Parathyroid adenoma (tissue), 2 donors: Measurements from ENCODE around the gene KLF2.
A peak's percentile ranks its signal among the peaks of the same experiment; 100 is the strongest.

Experiments used
- H2AFZ ChIP-seq: fragments of 300-600 bp; sonication (generic); one replicate; pipeline ENCODE4 v1.7.0; 2017; ENCODE audit warnings: antibody characterized with exemption, mild to moderate bottlenecking
- H3K27ac ChIP-seq: fragments of 300-600 bp; sonication (generic); one replicate; pipeline ENCODE4 v1.7.0; 2017
- H3K27me3 ChIP-seq: fragments of 300-600 bp; sonication (generic); one replicate; pipeline ENCODE4 v1.7.0; 2017; ENCODE audit warnings: low read length; ENCODE audit not compliant: control insufficient read depth, insufficient read depth
- H3K36me3 ChIP-seq: fragments of 300-600 bp; sonication (generic); one replicate; pipeline ENCODE4 v1.7.0; 2017; ENCODE audit warnings: low read length; ENCODE audit not compliant: control insufficient read depth, insufficient read depth
- H3K4me1 ChIP-seq: fragments of 300-600 bp; sonication (generic); one replicate; pipeline ENCODE4 v1.7.0; 2017; ENCODE audit warnings: control low read depth
- H3K4me2 ChIP-seq: fragments of 300-600 bp; sonication (generic); one replicate; pipeline ENCODE4 v1.7.0; 2017; ENCODE audit warnings: low read length
- H3K4me3 ChIP-seq: fragments of 300-600 bp; sonication (generic); one replicate; pipeline ENCODE4 v1.7.0; 2017; ENCODE audit warnings: low read depth, low read length
- H3K79me2 ChIP-seq: fragments of 300-600 bp; sonication (generic); one replicate; pipeline ENCODE4 v1.7.0; 2017; ENCODE audit warnings: control low read depth
- H3K9ac ChIP-seq: fragments of 300-600 bp; sonication (generic); one replicate; pipeline ENCODE4 v1.7.0; 2017; ENCODE audit warnings: mild to moderate bottlenecking
- H3K9me3 ChIP-seq: fragments of 300-600 bp; sonication (generic); one replicate; pipeline ENCODE4 v1.7.0; 2017; ENCODE audit warnings: low read length; ENCODE audit not compliant: control insufficient read depth
- CTCF ChIP-seq: fragments of 300-600 bp; sonication (generic); IDR thresholded peaks from one replicate; pipeline ENCODE4 v1.7.0; 2017; ENCODE audit warnings: antibody characterized with exemption, mild to moderate bottlenecking
- donor health status: primary hyperparathyroidism.

The KLF2 gene

DNA sequence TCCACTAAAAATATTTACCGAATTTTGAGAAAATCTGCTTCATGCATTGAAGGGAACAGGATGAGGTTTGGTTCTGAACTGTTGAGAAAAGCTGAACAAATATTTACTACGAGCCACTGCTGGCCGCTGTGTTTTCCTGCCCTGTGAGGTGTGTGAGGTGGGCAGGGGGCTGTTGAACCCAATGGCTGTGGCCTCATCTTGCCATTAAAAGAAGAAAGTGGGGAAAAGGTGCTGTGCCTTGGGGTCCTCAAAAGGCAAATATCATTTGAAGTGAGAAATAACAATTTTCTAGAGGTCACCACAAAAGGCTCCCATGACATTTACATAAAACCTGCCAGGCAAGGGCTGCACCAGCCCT is 44.7 kb downstream of the KLF2 start:
- H3K27me3 ChIP-seq = no peaks in the 10 kb centered on the region
- H3K27ac ChIP-seq = no peak overlapping the region
- no peaks in the 10 kb centered on the region for H3K79me2 ChIP-seq
- no peak overlapping the region for H3K9ac ChIP-seq
- no peaks in the 10 kb centered on the region for H3K9me3 ChIP-seq
- peaks cover 7% of the 10 kb centered on the region for H3K4me1 ChIP-seq
- H3K4me2 ChIP-seq = peak overlapping the region; percentile 26
- no peak for TF ChIP-seq CTCF
- peak overlapping the region; percentile 18 for H3K4me3 ChIP-seq
- no peak overlapping the region for H2AFZ ChIP-seq
- H3K36me3 ChIP-seq = no peaks in the 10 kb centered on the region

DNA sequence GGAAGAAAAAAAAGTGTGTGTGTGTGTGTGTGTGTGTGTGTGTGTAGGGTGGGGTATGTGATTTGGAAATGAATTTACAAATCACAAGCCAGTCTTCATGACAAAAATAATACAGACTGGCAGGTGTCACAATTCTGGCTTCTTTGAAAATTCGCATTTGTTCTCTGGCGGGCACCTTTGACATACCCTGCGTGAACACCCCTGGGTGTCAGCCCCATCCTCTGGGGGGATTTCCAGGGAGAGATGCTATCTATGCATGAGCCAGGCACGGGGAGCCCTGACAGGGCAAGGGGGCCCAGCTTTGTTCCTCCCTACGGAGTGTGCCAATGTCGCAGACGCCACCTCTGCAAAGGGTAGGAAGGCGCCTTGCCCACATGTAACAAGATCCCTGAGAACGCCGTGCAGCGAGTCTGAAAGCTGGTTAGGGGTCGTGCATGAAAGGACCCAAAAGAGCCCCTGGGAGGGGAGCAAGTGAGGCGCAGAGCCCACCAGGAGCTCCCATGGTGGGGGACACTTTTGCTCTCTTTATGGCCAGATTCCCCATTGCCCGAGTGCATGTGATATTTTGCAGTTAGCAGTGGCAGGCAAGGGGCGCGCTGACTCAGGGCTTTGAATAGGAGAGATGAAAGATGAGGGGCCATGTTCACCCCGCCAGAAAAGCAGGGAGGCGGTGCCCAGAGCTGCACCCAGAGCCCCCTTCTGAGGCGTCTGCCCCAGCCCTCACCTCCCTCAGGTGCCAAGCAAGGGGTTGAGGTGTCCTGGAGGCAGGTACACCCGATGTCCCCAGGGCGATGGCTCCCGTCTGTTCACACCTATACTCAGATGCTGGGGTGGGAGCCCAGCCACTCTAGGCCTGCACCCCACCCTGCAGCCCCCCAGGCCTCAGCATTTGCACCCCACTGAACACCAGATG is 45.3 kb downstream of the KLF2 start:
- no peaks in the 10 kb centered on the region for H3K9me3 ChIP-seq
- H3K27ac ChIP-seq = no peak overlapping the region
- H3K4me3 ChIP-seq = no peak overlapping the region
- no peak overlapping the region for H3K9ac ChIP-seq
- no peaks in the 10 kb centered on the region for H3K36me3 ChIP-seq
- no peaks in the 10 kb centered on the region for H3K27me3 ChIP-seq
- no peak overlapping the region for H2AFZ ChIP-seq
- H3K4me1 ChIP-seq = peaks cover 7% of the 10 kb centered on the region
- peaks cover 2% of the 10 kb centered on the region for H3K79me2 ChIP-seq
- no peak overlapping the region for H3K4me2 ChIP-seq
- TF ChIP-seq CTCF = no peak

GRCh38 chr19:16370641-16371391 is 46.2 kb downstream of the KLF2 start:
- Histone ChIP-seq H3K4me3 (no peak overlapping the region), H3K27ac (peak overlapping the region; percentile 13), H3K4me1 (peaks cover 7% of the 10 kb centered on the region), H3K9ac (no peak overlapping the region), H3K27me3 (no peaks in the 10 kb centered on the region), H3K79me2 (peaks cover 2% of the 10 kb centered on the region), H3K4me2 (no peak overlapping the region), H2AFZ (no peak overlapping the region), H3K36me3 (no peaks in the 10 kb centered on the region), H3K9me3 (no peaks in the 10 kb centered on the region)
- no peak for TF ChIP-seq CTCF

DNA sequence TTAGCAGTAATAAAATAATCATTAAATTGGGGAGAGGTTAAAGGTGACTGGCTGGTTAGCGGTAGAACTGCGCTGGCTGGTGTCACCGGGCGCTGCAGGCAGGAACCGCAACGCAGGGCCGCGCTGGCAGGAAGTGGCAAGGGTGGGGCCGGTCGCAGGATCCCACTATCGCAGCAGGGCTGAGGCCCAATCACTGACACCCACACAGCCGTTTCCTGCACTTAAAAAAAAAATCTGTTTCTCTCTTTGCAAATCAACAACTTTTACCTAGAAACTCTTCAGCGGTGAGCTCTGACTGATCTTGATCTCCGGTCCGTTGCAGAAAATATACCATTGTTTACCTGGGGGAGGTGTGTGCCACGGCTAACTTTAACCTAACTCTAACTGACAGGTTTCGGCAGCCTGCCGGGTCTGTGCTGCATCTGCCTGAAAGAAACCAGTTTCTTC is 46.9 kb downstream of the KLF2 start:
- Histone ChIP-seq H3K27ac (no peak overlapping the region), H3K4me3 (no peak overlapping the region), H3K4me1 (peaks cover 7% of the 10 kb centered on the region), H3K27me3 (no peaks in the 10 kb centered on the region), H3K9me3 (no peaks in the 10 kb centered on the region), H3K36me3 (no peaks in the 10 kb centered on the region), H3K4me2 (peak overlapping the region; percentile 35), H2AFZ (no peak overlapping the region), H3K9ac (no peak overlapping the region), H3K79me2 (peaks cover 2% of the 10 kb centered on the region)
- no peak for TF ChIP-seq CTCF
